GM06990 (cell line): ENCODE data around the gene FEM1A.

ENCODE experiments used
- DNase-seq: peaks from one replicate; pipeline ENCODE4 v3.0.0-alpha.2; 2011; ENCODE audit not compliant: insufficient read length; ENCODE audit errors: extremely low read depth
- H3K27me3 ChIP-seq: replicated peaks from 2 replicates; pipeline ENCODE4 v1.6.0; 2011; ENCODE audit warnings: low read length; ENCODE audit not compliant: control insufficient read depth, insufficient read depth
- H3K36me3 ChIP-seq: 2 replicates; pipeline ENCODE4 v1.5.1; 2011; ENCODE audit warnings: low read length; ENCODE audit not compliant: control insufficient read depth, insufficient read depth
- H3K4me3 ChIP-seq: replicated peaks from 2 replicates; pipeline ENCODE4 v1.5.1; 2011; ENCODE audit warnings: low read depth, mild to moderate bottlenecking, control low read depth, low read length
- CTCF ChIP-seq: IDR thresholded peaks from 2 replicates; pipeline ENCODE4 v1.5.1; 2011; ENCODE audit warnings: low read length, control low read depth, mild to moderate bottlenecking, inconsistent platforms; ENCODE audit not compliant: insufficient read depth, poor library complexity, severe bottlenecking

Gene FEM1A

GRCh38 chr19:4847190-4847973 is 55.8 kb downstream of the FEM1A start:
- peaks cover 13% of the 10 kb centered on the region for H3K36me3 ChIP-seq
- TF ChIP-seq CTCF: no peak

GRCh38 chr19:4849019-4849418 is 57.5 kb downstream of the FEM1A start:
- Histone ChIP-seq H3K36me3 (peaks cover 13% of the 10 kb centered on the region), H3K4me3 (no peak overlapping the region), H3K27me3 (no peaks in the 10 kb centered on the region)
- no peak for TF ChIP-seq CTCF
- DNase-seq: no peak

More at GRCh38 chr19:4847190-4847973, 55.8 kb downstream of the FEM1A start:
- no peak for DNase-seq
- Histone ChIP-seq H3K4me3 (no peak overlapping the region), H3K27me3 (no peaks in the 10 kb centered on the region)
